GM15510 (cell line): ENCODE results near the gene IAPP.

Experiments used
- POLR2A ChIP-seq: IDR thresholded peaks from 3 replicates; pipeline ENCODE4 v1.6.1; 2011; ENCODE audit warnings: borderline replicate concordance; ENCODE audit not compliant: insufficient read length; ENCODE audit errors: extremely low read depth

The IAPP gene

GRCh38 chr12:21353487-21353886 lies 19.2 kb upstream of the IAPP start:
- TF ChIP-seq POLR2A: no peak

- no peak for TF ChIP-seq POLR2A
Measured at GRCh38 chr12:21353948-21354347, 18.8 kb upstream of the IAPP start.

- no peak for TF ChIP-seq POLR2A
Measured at GRCh38 chr12:21354641-21355040, 18.1 kb upstream of the IAPP start.

GRCh38 chr12:21369141-21369980 lies 3.3 kb upstream of the IAPP start:
- TF ChIP-seq POLR2A: no peak

- no peak for TF ChIP-seq POLR2A
Measured at GRCh38 chr12:21370845-21371449, 1.8 kb upstream of the IAPP start.

- TF ChIP-seq POLR2A: no peak
Measured at GRCh38 chr12:21379218-21379617, 6.5 kb downstream of the IAPP start.

GRCh38 chr12:21384261-21384660 lies 11.6 kb downstream of the IAPP start:
- no peak for TF ChIP-seq POLR2A

GRCh38 chr12:21387174-21387573 lies 14.5 kb downstream of the IAPP start:
- no peak for TF ChIP-seq POLR2A

GRCh38 chr12:21392384-21392783 lies 19.7 kb downstream of the IAPP start:
- TF ChIP-seq POLR2A: no peak

- TF ChIP-seq POLR2A: no peak
Measured at GRCh38 chr12:21413369-21414277, 40.9 kb downstream of the IAPP start.

GRCh38 chr12:21416511-21417121 lies 43.9 kb downstream of the IAPP start:
- TF ChIP-seq POLR2A: no peak

GRCh38 chr12:21428241-21428640 lies 55.5 kb downstream of the IAPP start:
- no peak for TF ChIP-seq POLR2A
